Right renal cortex interstitium (tissue), 3 donors: ENCODE measurements around the gene KLF11. TPM values are rescaled to one million over a fixed set of nuclear protein-coding genes. Genes with fewer than 3 reads are reported as not detected.
"Not testable (repeated sequence)": the region's sequence is repeated elsewhere in the genome, so short reads cannot be mapped to it uniquely, and the experiment has no call there.

Experiments
- DNase-seq, 3 donors: peaks; one replicate each; pipeline ENCODE4 v3.0.0-alpha.2; 2013; ENCODE audit warnings: low read depth in 3 of 3, low spot score in 2 of 3
- polyA plus RNA-seq, 3 donors: library from polyadenylated mRNA; unstranded; fragments of 120-200 nt; gene quantifications; one replicate each; pipeline ENCODE4 v1.2.1, GENCODE V29; 2013; ENCODE audit not compliant: insufficient read length in 3 of 3

The KLF11 gene
- polyA plus RNA-seq, 3 donors = 23.5 to 24.0 (median 24.0) TPM

DNA sequence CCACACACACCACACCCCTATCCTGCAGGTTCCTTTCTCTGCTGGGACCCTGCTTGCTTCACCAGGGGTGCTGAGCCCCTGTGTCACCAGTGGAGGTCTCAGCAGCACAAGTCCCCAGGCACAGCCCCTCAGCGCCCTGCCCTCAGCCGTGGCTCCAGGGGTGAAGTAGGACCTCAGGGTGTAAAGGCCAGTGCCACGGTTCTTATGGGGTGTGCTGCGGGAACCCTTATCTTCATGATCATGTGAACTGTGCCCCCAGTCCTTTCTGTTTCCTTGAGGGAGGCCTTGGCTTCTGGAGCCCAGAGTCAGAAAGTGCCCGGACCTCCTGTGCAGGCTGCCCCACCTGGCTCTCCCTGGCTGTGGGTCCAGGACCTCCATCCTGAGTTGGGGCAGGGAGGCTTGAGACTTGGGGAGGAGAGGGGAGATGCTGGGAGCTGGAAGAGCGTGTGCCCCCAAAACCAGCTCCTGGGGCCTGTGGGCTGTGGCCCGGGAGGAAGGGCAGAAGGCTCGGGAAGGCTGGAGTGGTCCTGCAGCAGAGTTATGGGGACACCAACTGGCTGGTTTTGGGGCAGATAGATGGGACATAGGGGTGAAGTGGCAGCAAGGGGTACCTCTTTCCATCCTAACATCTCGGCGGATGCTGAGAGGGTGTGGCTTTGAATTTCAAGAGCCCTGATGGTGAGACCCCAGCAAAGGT lies 20.2 kb upstream of the KLF11 start:
- no peak for DNase-seq

DNA sequence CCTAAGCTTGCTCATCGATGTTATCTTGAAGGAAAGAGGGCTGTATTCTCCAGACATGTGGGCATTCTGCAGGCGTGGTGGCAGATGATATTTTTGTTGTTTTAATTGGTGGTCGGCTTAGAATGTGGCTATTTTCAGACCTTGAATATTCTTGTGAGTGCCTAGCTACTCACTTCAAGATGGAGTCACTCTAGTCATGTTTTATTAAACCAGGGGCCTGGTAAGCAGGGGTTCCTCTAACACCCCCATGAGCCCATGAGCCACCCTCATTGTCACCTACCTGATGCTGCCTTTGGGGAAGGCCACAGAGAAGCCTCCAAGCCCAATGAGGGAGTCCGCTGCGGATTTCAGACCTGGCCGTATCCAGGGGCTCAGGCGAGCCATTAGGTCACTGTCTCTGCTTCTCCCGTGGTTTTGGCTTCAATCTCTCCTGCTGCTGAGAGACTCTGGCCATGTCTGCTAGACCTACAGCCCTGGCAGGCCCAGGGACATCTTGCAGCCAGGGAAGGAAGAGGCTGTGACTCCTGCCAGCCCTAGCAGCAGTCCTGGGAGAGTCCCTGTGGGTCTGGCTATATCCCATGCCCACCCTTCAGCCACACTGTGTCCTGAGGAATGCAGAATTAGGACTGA lies 16.3 kb upstream of the KLF11 start:
- DNase-seq = no peak

DNA sequence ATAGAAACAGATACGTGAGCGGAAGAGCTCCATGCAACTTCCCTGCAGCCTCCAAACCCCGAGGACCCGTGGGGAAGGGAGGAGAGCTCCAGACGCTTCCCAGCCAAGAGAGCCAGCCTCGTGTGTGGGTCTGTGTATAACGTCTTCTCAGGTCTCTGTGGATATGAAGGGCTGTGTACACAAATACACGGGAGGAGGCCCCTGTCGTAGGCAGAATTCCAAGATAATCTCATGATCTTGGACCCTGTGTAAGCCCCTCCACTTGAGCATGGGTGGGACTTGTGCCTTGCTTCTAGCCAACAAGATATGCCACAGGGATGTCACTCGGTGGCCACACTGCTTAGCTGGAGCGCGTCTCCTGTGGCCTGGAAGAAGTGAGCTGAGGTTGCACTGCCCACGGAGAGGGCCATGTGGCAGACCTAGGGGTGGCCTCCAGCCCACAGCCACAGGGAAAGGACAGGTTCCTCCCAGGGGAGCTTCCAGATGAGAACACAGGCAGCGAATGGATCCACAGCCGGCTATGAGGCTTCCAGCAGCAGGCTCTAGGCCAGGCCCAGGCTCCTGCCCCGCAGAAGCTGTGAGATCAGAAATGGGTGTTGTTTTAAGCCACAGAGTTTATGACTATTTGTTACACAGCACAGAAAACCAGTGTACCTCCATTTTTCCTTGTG lies 15.6 kb upstream of the KLF11 start:
- no peak for DNase-seq

DNA sequence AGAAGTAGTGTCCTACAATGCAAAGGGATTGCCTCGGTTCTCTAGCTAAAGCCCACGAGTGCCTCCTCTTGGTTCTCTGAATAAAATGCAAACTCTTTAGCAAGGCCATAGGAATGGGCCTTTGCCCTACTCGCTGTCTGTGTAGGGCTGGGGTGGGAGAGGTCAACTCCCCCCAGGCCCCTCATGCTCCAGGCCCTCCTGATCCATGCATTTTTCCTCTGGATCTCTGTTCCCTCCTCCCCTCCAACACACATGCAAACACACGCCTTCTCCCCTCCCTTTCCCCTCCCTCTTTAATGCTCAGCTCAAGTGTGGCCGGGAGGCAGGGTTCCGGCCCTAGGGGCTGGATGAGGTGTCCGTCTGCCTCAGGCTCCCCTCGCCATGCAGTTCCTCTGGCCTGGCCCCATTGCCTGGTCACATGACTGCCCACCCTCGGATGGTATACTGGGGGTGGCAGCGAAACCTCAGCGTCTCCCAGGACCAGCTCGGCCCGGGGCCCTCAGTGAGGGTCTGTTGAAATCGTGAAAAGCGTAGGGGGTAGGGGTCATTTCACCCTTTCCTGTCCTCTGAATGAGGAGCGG lies 14.9 kb upstream of the KLF11 start:
- DNase-seq = no peak

DNA sequence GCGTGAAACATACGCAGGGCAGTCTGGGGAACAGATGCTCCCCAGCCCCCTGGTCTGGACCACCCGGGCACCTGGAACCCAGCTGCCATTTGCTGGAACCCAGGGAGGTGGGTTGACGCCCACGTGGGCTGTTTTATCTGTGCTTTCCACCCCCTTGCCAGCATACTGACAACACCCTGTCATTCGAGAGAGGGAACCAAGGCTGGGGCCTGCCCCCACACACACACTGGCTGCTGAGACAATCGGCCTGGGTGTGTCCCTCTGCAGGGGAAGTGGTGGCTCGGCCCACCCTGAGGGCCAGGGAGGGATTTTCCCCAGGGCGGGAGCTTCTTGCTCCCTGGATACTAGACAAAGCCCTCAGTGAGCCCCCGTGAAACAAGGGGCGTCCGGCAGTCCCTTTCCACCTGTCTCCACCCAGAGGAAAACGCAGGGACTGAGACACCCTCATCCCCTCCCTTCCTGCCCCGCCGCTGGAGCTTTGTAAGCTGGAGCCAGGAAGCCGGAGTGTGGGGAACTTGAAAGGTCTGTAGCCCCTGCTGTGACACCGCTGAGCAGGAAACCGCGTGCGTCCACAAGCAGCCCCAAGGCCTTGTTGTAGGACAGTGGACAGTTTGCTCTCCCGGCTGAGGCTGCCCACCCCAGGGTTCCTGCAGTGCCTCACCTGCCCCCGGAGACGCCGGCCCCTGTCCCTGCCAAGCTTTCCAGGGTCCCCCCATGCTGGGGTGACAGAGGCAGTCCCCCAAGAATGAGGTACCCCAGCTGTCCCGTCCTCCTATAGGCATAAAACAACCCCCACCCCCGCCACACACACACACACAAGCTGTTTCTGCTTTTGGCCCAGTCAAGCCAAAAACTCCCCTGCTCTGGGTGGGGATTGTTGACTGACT lies 14.1 kb upstream of the KLF11 start:
- no peak for DNase-seq

DNA sequence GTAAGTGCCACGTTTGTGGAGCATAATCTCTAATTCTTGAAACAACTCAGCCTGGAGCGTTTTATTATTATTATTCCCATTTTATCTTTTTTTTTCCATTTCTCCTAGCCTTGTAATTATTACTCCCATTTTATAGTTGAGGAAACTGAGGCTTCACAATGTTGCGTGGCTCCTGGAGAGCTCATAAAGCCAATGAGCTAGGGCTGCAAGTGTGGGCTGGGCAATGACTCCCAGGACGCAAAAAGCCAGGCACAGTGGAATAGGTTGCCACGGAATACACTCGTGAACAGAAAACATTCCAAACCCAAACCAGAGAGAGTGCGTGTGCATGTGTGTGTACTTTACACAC lies 13.5 kb upstream of the KLF11 start:
- no peak for DNase-seq

DNA sequence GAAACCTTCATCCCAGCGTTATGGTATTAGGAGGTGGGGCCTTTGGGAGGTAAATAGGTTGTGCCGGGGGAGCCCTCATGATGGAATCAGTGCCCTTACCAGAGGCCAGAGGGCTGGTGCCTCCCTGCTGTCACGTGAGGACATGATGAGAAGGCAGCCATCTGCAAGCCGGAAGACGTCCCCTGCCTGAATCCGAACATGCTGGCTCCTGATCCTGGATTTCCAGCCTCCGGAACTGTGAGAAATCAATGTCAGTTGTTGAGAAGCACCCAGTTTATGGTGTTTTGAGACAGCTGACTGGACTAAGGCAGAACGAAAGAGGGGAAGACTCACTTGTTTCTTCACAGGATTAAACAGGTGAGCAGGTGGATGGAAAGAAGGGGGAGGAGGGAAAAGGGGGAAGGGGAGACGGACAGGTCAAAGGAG lies 13.0 kb upstream of the KLF11 start:
- DNase-seq = no peak

GRCh38 chr2:10030798-10031197 lies 12.6 kb upstream of the KLF11 start:
- not testable (repeated sequence) for DNase-seq

DNA sequence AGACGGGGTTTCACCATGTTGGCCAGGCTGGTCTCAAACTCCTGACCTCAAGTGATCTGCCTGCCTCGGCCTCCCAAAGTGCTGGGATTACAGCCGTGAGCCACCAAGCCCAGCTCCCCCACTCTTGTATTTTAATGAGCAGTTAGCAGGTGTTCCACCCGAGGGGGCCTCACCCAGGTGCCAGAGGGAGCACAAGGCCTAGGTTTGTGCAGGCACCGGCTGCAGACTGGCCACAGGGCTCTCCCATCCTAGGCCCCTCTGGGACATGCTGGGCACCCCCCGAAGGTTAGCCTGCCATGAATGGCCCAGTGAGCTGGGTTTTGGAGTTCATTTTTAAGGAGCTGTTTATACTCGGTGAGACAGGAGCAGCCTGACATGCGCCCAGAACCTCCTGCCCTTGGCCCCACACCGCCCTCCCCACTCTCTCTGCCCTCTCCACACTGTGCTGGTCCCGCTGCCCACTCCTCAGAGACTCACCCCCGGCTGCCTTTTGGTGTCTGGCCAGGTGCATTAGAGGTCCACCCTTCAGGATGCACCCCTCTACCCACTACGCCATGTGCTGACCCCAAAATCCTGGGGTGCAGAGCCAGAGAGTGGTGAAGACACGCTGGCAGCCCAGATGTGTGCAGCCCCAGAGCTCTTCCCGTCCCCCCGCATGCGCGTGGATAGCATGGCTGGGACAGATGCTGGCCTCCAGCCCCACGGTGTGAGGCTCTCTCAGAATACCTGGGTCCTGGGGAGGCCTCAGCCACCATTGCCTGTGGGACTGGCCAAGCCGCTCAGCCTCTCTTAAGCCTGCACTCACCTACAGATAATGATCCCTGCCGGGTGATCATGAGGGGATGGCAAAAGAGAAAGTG lies 11.2 kb upstream of the KLF11 start:
- no peak for DNase-seq

- DNase-seq = no peak
These were observed 10.6 kb upstream of the KLF11 start for GRCh38 chr2:10032746-10033105.

DNA sequence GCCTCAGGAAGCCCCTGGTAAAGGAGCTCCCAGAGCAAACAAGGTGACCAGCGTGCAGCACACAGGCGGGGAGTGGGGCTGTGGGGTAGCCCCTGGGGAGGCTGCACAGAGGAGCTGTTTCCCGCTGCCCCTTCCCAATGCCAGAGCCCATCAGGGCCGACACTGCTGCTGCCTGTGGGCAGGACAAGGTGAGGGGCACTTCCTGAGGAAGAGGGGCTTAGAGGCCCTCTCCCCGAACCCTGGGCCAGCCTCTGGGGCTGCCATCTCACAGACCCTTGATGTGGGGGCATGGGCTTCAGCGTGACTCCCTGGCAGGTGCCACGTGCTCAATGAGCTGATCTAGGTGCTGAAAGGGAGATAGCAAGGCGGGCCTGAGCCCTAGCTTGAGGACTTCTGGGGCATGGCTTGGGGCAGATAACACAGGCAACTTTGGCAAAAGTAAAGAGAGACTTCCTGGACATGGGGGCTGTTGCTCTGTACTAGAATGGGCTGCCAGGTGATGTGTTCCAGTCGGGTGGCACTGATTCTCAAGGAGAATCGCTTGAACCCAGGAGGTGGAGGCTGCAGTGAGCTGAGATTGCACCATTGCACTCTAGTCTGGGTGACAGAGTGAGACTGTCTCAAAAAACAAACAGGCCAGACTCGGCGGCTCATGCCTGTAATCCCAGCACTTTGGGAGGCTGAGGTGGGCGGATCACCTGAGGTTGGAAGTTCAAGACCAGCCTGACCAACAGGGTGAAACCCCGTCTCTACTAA lies 9.9 kb upstream of the KLF11 start:
- DNase-seq = no peak

DNA sequence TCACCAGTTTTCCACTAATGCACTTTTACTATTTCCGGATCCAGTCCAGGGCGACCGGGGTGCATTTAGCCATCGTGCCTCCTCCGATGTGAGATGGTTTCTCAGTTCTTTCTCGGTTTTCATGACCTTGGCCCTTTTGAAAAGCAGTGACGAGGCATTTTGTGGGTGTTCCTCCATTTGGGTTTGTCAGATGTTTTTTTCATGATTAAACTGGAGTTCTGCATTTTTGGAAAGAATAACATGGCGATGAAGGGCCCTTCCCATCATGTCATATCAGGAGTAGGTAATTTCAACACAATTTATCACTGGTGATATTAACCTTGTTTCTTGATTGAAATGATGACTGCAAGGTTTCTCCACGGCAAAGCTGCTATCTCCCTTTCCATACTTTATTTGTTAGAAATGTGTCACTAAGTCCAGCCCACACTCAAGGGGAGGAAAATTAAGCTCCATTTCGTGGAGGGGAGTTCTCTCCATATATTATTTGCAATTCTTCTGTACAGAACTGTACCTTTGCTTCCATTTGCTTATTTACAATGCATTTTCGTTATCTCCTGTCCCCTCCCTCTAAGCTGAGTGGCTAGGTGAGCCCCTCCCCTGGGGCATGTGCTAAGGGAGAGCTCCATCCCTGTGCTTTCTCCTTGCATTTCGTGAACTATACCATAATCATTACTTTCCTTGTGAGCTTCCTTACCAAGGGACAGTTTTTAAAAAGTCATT lies 8.9 kb upstream of the KLF11 start:
- DNase-seq = no peak

- DNase-seq = no peak
These were observed 8.3 kb upstream of the KLF11 start for GRCh38 chr2:10035053-10035422.

DNA sequence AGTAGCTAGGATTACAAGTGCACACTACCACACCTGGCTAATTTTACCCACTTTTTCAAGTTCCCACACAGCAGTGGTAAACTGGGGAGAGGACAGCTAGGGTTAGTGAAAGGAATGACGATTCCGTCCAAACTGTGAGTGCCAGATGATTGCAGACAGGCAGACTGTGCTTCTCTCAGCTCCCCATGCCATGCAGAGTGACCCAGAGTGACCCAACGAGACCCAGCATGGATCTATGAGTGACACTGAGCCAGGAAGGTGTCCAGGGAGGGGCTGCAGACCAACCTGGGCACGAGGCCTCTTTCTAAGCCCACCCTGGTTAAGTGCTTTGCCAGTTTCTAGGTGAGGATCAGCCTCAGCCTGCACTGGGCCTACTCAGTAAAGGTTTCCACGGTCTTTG lies 7.7 kb upstream of the KLF11 start:
- no peak for DNase-seq

GRCh38 chr2:10036095-10036884 lies 7.1 kb upstream of the KLF11 start:
- no peak for DNase-seq

- no peak for DNase-seq
These were observed 5.2 kb upstream of the KLF11 start for GRCh38 chr2:10038123-10038522.

DNA sequence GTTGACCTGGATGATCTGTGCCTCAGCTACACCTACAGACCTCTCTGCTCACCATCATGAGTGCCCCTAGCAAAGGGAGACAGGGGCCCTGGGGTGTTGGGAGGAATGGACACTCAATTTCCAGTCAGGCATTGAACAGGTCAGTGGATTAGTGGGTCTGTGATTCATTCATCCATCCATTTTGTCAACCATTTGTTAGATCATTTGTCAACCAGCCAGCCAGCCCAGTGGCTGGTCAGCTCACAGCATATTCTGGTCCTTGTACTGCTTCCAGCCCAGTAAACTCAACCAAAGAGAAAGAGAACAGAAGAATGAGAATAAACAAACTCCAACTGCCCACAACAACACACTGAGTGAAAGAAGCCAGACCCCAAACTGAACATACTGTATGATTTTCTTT lies 4.6 kb upstream of the KLF11 start:
- DNase-seq = no peak
